HG03442 (cell line): ENCODE measurements around the gene KRT34.
"Not testable (repeated sequence)": the region's sequence is repeated elsewhere in the genome, so short reads cannot be mapped to it uniquely, and the experiment has no call there.

Source experiments
- ATAC-seq: cut with Tn5 transposase; IDR thresholded peaks from one replicate; pipeline ENCODE4 v1.9.1; 2021; ENCODE audit warnings: mild to moderate bottlenecking, moderate library complexity; ENCODE audit not compliant: unreplicated experiment

Gene KRT34

DNA sequence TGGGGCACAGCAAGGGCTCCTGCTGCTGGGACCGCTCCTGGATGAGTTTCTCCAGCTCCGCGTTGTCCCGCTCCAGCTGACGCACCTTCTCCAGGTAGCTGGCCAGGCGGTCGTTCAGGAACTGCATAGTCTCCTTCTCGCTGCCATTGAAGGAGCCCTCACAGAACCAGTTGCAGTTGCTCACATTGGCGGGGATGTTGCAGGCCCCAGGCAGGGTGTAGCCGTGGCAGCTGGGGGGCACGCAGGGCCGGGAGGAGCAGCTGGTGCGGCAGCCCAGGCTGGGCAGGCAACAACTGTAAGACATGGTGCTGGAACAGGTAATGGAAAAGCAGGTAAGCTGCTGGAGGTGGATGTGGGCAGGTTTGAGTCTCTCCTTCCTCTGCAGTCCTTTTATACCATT lies at the start of gene KRT34:
TSS of gene KRT34 (minus strand) at position 364 of the 400 bp plus-strand sequence. CDS start at position 304, 60 bp downstream.
- ATAC-seq, result not testable (repeated sequence)

DNA sequence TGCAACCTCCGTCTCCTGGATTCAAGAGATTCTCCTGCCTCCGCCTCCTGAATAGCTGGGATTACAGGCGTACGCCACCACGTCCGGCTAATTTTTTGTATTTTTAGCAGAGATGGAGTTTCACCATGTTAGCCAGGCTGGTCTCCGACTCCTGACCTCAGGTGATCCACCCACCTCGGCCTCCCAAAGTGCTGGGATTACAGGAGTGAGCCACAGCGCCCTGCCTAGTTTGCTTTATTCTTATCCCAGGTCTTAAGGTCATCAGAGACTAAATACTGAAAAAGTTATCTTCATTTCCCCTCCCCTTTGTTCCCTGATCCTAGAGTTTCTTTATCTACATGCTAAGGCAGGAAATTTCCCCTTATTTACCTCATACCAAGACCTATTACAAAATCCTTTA lies 48.3 kb upstream of the KRT34 start:
- not testable (repeated sequence) for ATAC-seq

- ATAC-seq, result no peak
Measured at GRCh38 chr17:41429667-41430066, 47.6 kb upstream of the KRT34 start.

DNA sequence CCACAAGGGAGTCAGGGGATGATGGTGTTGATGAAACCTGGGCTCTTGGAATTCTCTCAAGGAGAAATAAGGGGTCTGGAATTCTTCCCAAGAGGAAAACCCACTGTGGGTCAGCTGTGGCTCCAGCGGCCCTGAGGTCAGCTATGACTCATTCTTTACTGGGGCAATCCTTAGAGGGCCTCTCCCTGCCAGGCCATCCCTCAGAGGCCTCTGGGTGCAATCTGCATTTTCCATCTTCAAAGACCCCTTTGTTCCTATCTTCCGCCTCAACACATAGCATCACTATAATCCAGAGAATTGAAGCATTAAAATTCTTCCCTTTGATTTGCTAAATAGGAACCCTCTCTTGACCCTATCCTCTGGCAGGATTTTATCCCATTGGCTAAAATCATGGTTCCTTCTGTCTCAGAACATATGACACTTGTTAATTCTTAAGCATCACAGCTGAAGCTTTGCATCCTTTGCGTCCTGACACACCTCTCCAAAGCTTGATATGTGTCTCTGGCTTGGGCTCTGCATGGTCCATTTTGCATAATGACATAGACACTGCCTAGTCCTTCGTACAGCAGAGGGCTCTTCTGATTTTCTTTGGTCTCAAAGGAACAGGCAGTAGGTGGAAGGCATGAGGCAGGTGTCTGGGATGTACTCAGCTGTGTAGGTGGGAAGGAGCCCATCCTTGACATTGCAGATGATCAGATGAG lies 46.6 kb upstream of the KRT34 start:
- ATAC-seq, result no peak

DNA sequence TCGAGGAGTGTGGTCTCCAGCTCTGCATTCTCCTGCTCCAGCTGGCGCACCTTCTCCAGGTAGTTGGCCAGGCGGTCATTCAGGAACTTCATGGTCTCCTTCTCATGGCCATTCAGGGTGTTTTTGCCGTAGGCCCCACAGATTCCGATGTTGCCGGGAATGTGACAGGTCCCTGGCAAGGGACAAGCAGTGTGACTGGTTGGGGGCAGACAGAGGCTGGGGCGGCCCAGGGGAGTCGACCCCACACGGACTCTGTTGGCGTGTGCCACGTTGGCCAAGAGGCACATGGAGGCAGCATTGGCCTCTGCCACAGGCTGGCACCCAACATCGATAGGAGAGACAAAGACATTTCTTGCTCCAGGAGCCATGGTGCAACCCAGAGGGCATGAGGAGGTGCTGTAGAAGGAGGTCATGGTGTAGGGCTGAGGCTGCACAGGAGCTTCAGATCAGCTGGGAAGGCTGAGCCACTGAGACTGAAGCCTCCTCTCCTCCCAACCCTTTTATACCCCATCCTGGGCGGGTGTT lies 42.1 kb upstream of the KRT34 start, which contains the start of gene KRT37:
TSS of gene KRT37 (minus strand) at position 475 of the 525 bp plus-strand sequence. CDS start at position 413, 62 bp downstream.
- no peak for ATAC-seq

DNA sequence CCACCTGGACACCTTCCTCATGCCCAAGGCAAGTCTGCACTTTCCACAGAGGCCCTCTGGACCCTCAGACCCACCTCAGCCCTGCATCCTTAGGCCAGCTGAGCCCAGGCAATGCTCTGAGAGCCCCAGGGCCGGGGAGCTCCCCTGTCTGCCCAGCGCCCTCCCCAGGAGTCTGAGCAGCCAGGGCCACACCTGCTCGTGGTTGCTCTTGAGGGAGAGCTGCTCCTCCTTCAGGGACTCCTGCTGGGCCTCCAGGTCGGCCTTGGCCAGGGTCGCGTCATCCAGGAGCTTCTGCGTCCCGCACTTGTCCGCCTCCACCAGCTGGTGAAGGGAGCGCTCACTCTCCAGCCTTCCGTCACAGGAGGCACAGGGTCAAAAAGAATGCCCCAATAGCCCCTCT lies 40.5 kb upstream of the KRT34 start:
- ATAC-seq, result not testable (repeated sequence)

DNA sequence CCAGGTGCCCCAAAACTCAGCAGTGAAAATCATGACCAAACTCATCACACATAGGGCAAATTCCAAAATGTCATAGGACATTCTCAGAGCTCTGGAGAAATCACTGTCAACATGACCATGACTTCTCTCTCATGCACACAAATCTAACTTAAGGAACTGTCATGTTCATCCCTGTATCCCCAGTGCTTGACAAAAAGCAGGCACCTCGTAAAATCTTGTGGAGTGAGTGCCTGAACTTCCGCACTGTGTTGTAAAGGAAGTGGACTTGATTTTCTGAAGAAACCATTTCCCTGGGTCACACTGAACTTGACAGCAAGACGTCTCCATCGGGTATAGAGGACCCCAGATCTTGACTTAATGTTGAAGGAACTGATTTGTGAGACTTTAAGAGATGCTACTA lies 39.5 kb upstream of the KRT34 start:
- no peak for ATAC-seq

GRCh38 chr17:41421116-41421515 lies 39.0 kb upstream of the KRT34 start:
- no peak for ATAC-seq

- no peak for ATAC-seq
Measured at GRCh38 chr17:41420134-41420533, 38.0 kb upstream of the KRT34 start.

- ATAC-seq, result no peak
Measured at GRCh38 chr17:41419716-41420115, 37.6 kb upstream of the KRT34 start.

- ATAC-seq, result no peak
Measured at GRCh38 chr17:41418116-41418860, 36.2 kb upstream of the KRT34 start.

DNA sequence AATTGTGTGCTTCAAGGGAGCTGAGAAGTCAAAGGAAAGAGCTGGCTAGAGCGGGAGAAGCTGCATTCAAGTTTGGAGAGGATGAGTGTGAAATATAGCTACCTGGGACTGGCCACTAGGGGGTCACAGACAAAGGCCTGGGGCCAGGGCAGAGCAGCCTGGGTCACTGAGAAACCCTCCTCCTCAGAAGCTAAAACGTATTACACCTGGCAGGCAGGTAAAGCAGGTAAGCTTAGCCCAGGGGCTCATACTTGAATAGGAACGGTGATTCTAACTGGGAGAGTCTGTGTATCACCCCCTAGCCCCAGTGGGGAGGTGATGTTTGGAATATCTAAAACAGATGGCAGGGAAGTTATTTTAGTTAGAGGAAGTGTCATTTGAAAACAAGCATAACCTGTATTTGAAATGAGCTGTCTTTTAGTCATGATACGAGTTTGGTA lies 35.5 kb upstream of the KRT34 start:
- ATAC-seq, result no peak

DNA sequence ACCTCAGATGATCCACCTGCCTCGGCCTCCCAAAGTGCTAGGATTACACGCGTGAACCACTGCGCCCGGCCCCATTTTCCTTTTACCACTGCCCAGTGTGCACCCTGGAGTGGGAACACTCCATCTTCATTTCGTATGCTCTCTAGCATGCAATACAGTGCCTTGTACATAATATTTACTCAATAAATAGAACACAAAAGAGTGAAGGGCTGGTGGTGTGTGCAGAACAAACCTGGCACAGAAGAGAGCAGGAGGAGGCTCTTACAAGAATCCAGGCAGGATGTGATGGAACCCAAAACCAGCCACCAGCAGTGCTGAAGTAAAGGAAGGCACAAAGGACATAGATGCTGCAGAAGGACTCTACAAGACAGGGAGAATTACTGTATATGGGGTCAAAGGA lies 35.0 kb upstream of the KRT34 start:
- no peak for ATAC-seq

- ATAC-seq, result no peak
Measured at GRCh38 chr17:41416479-41416878, 34.4 kb upstream of the KRT34 start.

DNA sequence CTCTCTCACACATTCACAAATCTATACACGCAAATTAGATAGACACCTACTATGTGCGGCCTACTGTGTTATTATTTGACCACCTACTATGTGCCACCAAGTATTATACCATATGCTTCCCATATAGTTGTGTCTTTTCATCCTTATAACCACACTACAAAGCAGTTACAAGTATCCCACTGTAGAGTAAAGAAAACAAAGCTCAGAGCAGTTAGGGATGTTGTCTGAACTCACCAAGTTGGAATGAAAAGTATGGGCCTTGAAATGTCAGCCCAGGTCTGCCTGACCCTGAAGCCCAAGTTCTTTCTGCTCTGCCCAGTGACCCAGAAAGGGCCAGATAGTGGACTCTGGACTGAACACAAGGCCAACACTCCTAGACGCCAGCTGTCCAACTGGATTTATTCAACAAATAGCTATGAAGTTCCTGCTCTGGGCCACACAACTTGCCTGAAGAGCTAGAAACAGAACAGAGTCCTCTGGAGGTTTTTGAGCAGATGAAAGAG lies 33.8 kb upstream of the KRT34 start:
- ATAC-seq, result no peak

- no peak for ATAC-seq
Measured at GRCh38 chr17:41415411-41415810, 33.3 kb upstream of the KRT34 start.

DNA sequence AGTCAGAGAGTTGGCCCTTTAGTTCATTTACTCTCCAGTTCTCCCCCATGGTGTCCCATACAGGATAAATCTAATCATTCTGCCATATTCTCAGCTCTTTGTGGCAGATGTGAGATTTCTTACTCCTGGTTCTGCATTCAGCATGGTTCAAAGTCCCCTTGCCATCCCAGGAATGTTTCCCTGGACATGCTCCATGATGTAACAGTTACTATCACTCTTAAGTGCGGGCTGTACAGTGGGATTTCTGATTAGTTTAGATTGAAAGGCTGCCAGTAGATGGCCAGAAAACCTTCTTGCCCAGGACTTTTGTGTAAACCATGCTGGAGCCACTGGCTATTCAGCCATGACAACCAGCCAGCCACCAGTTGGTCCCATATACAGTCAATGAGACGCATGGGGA lies 31.9 kb upstream of the KRT34 start:
- ATAC-seq, result no peak

DNA sequence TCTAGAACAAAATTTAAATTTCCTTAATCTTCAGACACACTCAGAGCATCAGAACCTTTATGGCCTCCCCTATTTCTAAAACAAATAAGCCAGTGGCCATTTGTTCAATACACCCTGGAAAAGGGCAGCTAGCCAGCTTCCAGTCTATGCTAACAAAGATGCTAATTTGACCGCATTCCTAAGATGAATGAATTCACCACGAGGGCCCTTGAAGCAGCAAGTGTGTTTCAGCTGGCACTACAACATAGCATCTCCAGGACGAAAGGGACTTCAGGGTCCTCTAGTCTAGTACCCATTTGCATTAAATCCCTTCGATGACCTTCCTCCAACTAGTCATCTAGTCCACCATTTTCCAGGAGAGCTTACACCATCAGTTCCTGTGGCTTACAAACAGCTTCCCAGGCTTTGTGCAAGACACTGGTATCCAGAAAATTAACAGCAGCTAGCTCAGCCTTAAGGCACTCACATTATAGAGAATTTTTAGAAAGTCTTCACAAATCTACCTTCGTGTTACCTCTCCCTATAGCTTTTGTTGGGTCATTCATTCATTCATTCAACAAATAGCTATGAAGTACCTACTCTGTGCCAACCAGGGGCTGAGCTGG lies 31.3 kb upstream of the KRT34 start:
- no peak for ATAC-seq

DNA sequence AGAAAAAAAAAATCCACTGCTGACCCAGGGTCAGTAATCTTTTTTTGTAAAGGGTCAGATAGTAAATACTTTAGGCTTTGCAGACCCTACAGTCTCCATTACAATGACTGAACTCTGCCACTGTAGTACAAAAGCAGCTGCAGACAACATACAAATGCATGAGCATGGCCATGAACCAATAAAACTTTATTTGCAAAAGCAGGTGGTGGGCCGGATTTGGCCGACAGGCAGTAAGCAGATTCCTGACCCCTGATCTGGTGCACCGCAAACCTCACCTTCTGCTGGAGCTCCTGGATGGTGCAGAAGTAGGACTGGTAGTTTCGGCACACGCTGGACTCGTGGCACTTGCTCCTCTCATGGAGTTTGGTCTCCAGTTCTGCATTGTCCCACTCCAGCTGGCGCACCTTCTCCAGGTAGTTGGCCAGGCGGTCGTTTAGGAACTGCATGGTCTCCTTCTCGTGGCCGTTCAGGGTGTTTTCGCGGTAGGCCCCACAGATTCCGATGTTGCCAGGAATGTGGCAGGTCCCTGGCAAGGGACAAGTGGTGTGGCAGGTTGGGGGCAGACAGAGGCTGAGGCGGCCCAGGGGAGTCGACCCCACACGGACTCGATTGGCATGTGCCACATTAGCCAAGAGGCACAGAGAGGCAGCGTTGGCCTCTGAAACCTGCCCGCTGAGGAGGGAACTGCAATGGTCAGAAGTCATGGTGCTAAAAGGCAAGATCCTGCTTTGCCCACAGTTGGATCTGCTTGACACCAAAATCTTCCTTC lies 29.1 kb upstream of the KRT34 start:
- no peak for ATAC-seq

DNA sequence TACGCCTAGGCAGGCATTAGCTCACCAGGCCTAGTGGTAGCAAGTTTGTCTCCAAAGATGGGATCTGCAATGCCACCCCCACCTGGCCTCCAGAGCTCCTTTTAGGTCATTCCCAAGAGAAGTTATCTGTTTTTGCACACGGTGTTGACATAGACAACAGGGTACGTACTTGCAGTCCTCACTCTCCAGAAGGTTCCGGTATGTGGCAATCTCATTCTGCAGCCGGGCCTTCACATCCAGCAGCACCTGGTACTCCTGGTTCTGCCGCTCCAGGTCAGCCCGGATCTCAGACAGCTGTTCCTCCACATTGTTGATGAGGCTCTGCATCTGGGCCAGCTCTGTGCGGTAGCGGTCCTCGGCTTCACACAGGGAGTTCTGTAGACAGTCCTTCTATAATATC lies 25.1 kb upstream of the KRT34 start:
- ATAC-seq, result no peak

GRCh38 chr17:41406205-41406604 lies 24.1 kb upstream of the KRT34 start:
- no peak for ATAC-seq
